ENCODE measurements around the gene CCDC92B. TPM values are rescaled to one million over a fixed set of nuclear protein-coding genes. Genes with fewer than 3 reads are reported as not detected.

CCDC92B gene
- polyA plus RNA-seq, 1 experiment, result 0.02 TPM

DNA sequence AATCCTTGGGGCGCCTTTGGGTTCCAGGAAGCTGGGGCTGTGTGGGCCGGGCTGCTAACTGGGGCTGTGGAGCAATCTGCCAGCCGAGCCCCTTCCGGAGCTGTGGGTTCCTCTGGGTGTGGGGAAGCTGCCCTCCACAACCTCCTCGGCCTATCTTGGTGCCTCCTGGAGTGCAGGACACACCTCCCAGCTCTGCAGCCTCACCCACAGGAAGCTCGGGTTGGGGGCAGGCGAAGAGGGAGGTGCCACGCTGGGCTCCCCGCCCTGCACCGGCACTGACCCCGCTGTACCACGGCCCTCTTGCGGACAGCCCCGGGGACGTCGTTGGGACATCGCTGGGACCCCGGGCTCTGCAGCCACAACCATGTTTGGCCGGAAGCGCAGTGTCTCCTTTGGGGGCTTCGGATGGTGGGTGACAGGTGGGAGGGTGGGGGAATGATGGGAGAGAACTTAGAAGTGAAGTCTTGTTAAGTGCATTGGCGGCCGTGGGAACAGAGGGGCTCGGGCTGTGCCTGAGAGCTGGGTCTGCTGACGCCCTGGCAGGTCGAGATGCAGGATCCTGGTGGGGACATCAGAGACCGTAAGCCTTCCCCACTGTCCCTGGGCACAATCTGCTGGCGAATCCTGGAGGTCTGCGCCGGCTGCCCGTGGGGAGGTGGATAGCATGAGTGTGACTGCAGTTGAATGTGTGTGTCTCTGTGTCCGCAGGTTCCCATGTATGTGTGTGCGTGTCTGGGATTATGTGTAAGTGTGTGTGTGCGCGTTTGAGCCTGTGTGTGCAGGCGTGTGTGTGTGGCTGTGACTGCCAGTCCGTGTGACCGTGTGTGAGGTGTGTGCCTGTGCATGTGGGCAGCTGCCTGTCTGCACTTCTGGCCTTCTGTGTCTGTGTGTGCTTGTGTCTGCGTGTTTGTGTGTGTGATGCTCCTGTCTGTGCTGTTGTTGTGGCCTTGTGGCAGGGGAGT lies 47.0 kb upstream of the CCDC92B start, which contains the start of gene RAP1GAP2:
Gene RAP1GAP2, plus strand, starts transcription at position 275 of the 962 bp plus-strand sequence. Its CDS starts 90 bp downstream, at position 365.
- peaks cover 2% of the 10 kb centered on the region; the same call in 1 of the 2 replicates for H3K27me3 ChIP-seq (ENCODE audit: control insufficient read depth, insufficient read depth, low read length)
- H3K36me3 ChIP-seq (ENCODE audit: control insufficient read depth, insufficient read depth, low read length), result no peaks in the 10 kb centered on the region
- ChIA-PET CTCF (no interaction called here), POLR2A (no interaction called here)
- DNase-seq (ENCODE audit: low read depth), result no peak
- no peak within 1 kb of the TSS for H3K4me3 ChIP-seq (ENCODE audit: low read depth, low read length)
- TF ChIP-seq, protein P1, sequence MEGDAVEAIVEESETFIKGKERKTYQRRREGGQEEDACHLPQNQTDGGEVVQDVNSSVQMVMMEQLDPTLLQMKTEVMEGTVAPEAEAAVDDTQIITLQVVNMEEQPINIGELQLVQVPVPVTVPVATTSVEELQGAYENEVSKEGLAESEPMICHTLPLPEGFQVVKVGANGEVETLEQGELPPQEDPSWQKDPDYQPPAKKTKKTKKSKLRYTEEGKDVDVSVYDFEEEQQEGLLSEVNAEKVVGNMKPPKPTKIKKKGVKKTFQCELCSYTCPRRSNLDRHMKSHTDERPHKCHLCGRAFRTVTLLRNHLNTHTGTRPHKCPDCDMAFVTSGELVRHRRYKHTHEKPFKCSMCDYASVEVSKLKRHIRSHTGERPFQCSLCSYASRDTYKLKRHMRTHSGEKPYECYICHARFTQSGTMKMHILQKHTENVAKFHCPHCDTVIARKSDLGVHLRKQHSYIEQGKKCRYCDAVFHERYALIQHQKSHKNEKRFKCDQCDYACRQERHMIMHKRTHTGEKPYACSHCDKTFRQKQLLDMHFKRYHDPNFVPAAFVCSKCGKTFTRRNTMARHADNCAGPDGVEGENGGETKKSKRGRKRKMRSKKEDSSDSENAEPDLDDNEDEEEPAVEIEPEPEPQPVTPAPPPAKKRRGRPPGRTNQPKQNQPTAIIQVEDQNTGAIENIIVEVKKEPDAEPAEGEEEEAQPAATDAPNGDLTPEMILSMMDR (IDR thresholded peaks at IDR 0.05; ENCODE audit: insufficient read depth, low read depth, low read length), result no peak

DNA sequence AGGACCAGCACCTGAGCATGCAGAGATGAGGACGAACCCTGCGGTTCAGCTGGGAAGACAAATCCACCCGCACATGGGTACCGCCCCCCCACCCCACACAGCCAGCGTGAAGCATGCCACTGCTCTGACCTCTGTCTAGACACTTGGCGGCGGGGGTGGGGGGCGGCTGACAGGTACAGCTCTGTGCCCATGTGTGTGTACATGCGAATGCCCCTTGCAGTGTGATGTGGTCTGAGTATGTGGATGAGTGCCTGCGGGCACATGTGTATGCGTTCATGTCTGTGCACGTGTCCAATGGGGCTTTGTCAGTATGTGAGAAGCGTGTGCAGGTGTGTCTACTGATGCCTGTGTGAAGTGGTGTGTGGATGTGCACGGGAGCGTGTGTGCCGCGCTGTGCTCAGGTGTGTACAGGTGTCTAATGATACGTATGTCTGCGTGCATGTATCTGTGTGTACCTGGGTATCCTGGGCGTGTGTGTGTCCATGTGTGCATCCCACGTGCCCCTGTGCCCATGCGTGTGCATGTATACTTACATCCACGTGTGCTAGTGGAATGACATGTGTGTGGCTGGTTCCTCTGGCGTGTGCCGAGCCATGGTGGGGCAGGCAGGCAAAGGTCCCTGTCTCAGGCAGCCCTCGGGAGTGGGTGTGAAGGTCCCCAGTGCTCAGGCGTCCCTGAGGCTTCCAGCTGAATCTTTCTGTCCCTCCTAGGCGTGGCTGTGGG lies 46.1 kb upstream of the CCDC92B start:
- TF ChIP-seq, protein P1 (IDR thresholded peaks at IDR 0.05; ENCODE audit: insufficient read depth, low read depth, low read length), result no peak
- CTCF ChIA-PET, result no interaction called here
- H3K27me3 ChIP-seq (ENCODE audit: control insufficient read depth, insufficient read depth, low read length), result peaks cover 2% of the 10 kb centered on the region; the same call in 1 of the 2 replicates
- POLR2A ChIA-PET, result no interaction called here
- no peaks in the 10 kb centered on the region for H3K36me3 ChIP-seq (ENCODE audit: control insufficient read depth, insufficient read depth, low read length)
- H3K4me3 ChIP-seq (ENCODE audit: low read depth, low read length), result no peak overlapping the region
- no peak for DNase-seq (ENCODE audit: low read depth)

DNA sequence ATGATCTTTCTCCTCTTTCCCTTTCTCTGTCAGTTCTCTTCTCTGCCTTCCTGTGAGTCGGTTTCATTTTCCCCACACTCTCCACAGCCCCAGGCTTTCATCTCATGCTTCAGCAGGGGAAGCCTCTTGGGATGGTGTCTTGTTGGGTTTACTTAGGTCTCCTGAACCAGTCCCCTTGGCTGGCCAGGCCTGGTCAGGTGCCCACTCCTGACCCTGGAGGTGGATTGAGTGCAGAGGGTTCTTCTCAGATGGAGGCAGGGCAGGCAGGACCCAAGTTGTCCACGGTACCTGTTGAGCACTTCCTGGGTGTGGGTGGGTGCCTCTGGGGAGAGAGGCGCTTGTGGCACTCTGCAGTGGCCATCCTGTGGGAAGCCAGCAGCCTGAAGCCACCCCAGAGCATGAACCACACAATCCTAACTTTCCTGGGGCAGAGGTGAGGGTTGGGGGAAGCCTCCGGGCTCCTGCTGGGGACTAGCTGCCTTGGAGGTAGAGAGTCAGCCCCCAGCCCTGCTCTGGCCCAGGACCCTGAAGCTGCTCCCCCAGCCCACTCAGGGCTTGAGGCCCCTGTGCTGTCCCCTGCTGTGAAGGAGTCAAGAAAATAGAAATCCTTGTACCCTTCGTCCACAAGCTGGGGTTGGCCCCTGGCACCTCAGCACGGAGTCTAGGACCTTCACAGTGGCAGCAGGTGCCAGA lies 44.8 kb upstream of the CCDC92B start:
- CTCF ChIA-PET, result no interaction called here

DNA sequence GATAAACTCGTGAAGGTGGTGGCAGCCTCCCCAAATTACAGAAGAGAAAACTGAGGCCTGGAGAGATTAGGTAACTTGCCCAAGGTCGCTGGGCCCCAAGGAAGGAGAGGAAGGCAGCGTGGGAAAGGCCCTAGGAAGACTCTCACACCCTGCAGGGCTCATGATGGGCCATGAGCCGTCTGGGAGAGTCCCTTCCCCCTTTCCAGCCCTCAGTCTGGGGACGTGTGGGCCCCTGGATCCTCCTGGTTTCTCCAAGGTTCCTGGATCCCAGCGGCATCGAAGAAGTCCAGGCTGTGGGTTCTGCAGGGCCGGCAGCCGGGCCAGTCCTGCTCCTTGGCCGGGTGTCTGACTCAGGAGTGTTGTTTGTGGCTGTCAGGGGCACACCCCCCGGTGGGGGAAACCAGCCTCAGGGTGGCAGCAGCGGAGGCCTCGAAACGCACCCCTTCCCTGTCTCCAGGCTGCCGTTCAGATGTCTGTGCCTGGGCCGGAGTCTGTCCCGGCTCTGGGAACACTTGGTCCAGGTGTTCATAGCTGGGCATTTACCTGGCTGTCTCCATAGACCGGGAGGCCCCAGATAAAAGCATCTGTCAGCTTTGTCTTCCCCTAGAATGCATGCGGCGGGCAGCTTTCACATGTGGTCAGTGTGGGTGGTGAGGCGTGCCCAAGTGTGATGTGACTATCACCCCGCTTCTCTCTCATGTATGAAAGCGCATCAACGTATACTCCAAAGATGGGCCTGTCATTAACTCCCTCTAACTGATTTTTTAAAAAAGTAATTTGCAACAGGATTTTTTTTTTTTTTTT lies 43.1 kb upstream of the CCDC92B start:
- H3K36me3 ChIP-seq (ENCODE audit: control insufficient read depth, insufficient read depth, low read length), result no peaks in the 10 kb centered on the region
- POLR2A ChIA-PET, result no interaction called here
- no peak overlapping the region for H3K4me3 ChIP-seq (ENCODE audit: low read depth, low read length)
- no peak for DNase-seq (ENCODE audit: low read depth)
- TF ChIP-seq, protein P1 (IDR thresholded peaks at IDR 0.05; ENCODE audit: insufficient read depth, low read depth, low read length), result no peak
- H3K27me3 ChIP-seq (ENCODE audit: control insufficient read depth, insufficient read depth, low read length), result no peaks in the 10 kb centered on the region; the same call in 1 of the 2 replicates
- CTCF ChIA-PET, result no interaction called here

More for the DNA sequence above, 44.8 kb upstream of the CCDC92B start:
- TF ChIP-seq, protein P1 (IDR thresholded peaks at IDR 0.05; ENCODE audit: insufficient read depth, low read depth, low read length), result no peak
- Histone ChIP-seq H3K36me3 (ENCODE audit: control insufficient read depth, insufficient read depth, low read length) (no peaks in the 10 kb centered on the region), H3K4me3 (ENCODE audit: low read depth, low read length) (no peak overlapping the region), H3K27me3 (ENCODE audit: control insufficient read depth, insufficient read depth, low read length) (no peaks in the 10 kb centered on the region; the same call in 1 of the 2 replicates)
- no peak for DNase-seq (ENCODE audit: low read depth)
- POLR2A ChIA-PET, result no interaction called here

Data from BJ (cell line).